HG03558 (cell line): ENCODE results near the gene NUP153.
"Not testable (repeated sequence)": the region's sequence is repeated elsewhere in the genome, so short reads cannot be mapped to it uniquely, and the experiment has no call there.

ENCODE experiments used
- ATAC-seq: cut with Tn5 transposase; IDR thresholded peaks from one replicate; pipeline ENCODE4 v1.9.1; 2021; ENCODE audit warnings: moderate number of reproducible peaks; ENCODE audit not compliant: unreplicated experiment; ENCODE audit errors: extremely low read depth

NUP153 gene

DNA sequence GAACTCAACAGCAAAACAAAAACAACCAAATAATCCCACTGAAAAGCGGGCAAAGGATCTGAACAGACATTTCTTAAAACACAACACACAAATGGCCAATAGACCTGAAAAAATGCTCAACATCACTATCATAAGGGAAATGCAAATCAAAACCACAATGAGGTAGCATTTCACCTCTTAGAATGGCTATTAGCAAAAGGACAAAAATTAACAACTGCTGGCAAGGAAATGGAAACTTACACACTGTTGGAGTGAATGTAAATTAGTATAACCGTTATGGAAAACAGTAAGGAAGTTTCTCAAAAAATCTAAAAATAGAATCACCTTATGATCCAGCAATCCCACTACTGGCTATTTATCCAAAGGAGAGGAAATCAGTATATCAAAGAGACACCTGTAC, 85.7 kb downstream of the NUP153 start:
- peak; percentile 54 for ATAC-seq

DNA sequence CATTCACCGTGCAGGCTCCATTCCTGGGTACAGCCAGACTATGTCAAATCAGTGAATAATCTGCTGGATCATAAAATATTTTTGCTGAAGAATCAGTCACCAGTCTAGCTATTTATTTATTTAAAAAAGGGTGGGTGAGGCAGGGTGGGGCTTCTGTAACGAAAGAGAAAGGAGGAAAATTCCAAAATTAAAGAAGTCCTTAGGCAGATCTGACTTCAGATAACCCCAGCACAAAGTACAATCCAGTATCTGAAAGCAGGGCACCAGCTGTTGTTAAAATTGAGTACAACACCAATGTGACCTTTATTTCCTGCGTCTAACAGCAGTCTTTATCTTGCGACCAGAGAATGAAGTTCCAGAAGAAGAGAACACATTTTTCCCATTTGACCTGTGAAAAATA, 90.9 kb downstream of the NUP153 start:
- no peak for ATAC-seq

DNA sequence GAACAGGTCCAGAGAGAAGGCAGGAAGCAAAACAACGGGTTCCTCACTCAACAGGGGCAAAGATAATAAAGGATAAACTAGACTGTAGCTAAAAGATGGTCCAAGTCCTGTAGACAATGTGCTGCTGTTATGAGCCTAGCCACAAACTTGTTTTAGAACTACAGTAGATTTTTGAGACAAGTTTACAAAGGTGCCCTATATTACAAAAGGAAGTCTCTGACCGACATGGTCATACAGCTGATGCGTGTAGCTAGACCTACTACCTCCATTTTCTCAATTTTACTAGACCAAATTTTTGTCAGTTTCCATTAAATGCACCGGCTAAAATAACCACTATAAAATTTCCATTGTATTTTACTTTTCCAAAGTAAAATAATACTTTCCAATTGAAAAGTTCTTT, 94.7 kb downstream of the NUP153 start:
- ATAC-seq = no peak

DNA sequence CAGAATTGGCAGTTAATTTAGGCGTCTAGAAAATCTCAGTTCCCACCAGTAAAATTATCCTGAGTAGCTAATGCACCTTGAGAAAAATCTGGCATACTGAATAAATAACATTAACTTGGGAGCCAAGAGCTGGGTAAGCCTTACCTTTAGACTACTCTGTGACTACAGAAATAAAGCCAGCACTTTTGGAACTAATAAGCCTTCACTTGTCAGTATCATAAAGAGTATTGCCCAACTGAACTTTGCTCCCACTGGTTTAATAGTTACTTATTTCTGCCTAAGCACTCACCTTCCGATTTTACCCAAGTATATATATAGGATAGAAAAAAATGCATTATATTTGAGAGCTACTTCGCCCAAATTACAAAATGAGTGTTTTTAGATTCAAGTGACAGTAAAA, 95.9 kb downstream of the NUP153 start:
- ATAC-seq = no peak

DNA sequence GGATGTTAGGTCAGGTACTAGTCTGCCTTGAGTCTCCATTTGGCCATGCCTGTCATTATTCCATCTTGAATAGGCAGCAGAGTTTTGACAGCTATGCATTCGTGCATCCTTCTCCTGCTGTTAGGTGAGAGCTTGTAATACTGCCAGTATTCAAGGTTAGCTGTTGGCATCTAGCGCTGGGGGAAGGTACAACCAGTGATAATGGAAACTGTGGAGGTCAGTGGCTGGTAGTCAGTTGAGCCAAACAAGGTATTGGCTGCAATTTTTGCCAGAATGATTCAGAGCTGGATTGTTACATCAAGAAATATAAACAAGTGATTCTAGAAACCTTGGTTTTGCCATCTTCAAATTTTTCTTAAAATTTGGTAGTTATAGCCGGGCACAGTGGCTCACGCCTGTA, 100.1 kb downstream of the NUP153 start:
- no peak for ATAC-seq

DNA sequence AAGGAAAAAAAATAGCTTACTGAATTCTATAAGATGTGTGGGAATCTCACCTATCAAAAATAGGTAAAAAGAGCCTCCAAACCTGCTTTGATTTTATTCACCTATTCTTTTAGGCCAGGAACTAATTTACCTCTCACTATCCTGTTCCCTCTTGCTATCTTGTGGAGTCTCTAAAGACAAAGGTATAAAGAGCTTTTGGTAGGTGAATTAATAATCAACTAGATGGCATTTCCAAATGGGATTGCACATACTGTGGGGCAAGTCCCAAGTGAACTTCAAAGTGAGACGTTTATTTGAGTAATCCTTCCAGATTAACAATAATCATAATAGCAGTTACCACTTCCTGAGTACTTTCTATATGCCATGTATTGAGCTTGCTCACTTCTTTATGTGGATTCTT, 103.8 kb downstream of the NUP153 start:
- ATAC-seq = no peak

DNA sequence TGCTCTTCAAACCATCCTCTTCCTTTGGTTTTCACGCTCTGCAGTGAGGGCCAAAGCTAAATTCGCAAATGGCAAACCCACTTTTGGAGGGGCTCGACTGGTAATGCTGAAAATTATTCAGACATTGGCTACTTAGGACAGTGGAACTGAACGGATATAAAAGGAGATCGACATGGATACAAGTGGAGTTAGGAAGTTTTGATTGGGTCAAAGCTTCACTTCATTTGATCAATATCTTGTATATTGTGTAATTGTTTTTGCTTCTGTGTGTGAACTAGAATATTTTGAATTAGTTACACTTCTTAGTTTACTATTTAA, 105.4 kb downstream of the NUP153 start:
- ATAC-seq = no peak

DNA sequence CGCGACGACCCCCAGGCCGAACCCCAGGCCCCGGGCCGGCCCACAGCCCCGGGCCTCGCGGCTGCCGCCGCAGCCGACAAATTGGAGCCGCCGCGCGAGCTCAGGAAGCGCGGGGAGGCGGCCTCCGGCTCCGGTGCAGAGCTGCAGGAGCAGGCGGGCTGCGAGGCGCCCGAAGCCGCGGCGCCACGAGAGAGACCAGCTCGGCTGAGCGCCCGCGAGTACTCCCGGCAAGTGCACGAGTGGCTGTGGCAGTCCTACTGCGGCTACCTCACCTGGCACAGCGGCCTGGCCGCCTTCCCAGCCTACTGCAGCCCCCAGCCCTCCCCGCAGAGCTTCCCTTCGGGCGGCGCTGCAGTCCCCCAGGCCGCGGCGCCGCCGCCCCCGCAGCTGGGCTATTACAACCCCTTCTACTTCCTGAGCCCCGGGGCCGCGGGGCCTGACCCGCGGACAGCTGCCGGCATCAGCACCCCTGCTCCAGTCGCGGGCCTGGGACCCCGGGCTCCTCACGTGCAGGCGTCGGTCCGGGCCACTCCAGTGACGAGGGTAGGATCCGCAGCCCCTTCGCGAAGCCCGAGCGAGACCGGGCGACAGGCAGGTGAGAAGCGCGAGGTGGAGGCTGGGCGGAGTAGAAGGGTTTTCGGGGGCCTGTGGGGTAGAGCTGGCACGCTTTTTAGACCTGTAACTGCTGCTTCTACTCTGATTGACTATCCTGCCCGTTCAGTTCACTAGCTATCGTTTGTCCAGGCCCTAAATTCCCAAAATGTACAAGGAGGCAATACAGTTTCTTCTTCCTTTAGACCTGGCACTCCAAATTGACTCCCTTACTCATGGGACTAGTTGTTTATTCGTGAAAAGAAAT, 106.0 kb downstream of the NUP153 start:
- ATAC-seq = peak; percentile 29

DNA sequence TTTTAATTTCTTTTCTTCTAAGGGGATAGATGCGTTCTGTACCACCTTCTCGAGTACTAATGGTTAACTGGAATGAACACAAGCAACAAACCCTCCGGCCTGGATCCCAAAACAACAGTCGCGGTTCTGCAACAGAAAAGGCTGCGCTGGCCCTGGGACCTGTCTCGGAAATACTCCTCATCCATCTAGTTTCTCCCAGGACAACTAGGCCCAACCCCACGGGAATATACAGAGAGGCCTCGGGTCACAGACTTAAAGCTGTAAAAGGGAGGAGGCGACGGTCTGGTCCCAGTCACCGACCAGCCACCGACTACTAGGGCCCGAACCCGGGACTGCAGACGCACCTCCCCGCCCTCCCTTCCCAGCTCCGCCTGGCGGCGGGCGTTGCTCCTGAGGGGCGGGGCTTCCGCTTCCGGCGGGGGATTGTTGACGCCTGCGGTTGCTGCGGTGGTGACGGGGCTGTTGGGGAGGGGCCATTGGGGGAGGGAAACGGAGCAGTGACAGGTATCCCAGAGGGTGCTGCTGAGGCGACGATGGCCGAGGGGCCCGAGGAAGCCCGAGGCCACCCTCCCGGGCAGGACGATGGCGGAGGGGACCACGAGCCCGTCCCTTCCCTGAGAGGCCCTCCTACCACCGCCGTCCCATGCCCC, 106.7 kb downstream of the NUP153 start, which contains the start of gene FAM8A1:
TSS of gene FAM8A1 (plus strand) at position 426 of the 650 bp plus-strand sequence. CDS start at position 534, 108 bp downstream.
- ATAC-seq = peak; percentile 67

DNA sequence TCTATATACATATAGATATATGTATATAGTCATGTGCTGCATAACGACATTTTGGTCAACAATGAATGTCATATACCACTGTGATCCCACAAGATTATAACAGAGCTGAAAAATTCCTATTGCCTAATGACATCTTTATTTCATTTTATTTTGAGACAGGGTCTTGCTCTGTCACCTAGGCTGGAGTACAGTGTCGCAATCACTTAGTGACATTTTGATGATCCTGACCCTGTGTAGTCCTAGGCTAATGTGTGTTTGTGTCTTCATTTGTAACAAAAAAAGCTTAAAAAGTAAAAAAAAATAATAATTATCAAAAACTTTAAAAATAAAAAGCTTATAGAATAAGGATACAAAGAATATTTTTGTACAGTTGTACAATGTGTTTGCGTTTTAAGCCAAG, 110.6 kb downstream of the NUP153 start:
- no peak for ATAC-seq

DNA sequence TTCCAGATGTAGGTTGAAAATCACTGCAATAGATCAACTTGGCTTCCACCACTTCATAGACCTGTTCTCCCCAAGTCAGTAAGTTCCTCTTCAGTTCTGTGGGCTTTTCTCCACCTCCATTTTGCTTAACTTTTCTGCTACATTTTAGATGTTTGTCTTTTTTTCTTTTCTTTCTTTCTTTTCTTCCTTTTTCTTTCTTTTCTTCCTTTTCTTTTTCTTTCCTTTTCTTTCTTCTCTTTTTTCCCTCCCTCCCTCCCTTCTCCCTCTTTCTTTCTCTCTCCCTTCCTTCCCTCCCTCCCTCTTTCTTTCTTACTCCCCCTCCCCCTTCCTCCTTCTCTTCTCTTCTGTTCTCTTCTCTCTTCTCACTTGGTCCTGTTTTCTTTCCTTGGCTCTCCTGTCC, 113.5 kb downstream of the NUP153 start:
- no peak for ATAC-seq

DNA sequence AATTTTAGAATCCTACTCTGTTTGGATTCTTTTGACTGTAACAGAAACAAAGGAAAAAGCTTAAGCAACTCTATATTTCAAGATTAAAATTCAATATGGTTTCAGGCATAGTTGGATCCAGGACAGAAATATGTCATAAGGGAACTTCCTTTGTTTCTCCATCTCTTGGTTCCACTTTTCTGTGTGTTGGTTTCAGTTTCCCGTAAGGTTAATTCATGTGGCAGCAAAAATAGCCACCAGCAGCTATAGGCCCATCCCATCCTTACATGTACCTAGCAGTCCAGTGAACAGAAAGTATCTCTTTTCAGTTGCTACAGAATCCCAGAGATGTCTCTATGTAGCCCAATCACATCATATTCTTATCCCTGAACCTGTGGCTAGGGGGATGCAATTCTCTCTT, 115.4 kb downstream of the NUP153 start:
- no peak for ATAC-seq

DNA sequence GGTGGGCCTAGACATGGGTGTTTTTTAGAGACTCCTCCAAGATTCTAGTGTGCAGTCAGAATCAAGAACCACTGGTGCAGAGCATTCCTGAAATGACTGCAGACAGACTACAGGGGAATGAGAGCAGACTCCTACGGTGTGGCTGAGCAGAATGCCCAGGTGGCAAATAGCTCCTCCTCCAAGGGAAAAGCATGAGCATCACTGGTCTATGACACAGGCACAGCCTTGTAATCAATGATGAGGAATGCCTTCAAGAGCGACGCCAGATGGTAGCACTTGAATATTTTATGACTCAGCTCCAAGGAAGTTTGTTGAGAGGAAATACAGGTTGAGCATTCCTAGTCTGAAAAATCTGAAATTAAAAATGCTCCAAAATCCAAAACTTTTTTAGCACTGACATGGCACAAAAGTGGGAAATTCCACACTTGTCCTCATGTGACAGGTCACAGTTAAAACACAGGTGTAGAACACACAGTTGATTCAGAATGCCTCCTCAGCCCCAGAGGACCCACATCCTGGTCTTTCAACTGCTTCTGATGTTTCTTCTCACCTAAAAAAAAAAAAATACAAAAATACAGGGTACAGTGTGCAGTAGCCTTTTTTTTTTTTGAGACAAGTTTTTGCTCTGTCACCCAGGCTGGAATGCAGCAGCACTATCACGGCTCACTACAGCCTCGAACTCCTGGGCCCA, 117.2 kb downstream of the NUP153 start:
- no peak for ATAC-seq

DNA sequence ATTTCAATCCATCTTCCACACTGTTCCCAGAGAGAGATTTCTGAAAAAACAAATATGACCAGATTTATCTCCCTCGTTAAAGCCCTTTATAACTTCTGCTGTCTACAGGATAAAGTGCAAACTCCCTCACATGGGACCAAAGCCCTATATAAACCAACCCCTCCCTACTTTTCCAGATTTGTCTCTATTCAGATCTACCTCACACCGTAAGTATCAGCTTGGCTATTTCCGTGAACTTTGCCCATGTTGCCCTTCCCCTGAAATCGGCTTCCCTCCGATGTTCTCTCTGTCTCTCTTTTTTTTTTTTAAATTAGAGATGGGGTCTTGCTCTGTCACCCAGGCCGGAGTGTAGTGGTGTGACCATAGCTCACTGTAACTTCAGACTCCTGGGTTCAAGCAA, 118.7 kb downstream of the NUP153 start:
- ATAC-seq = no peak

DNA sequence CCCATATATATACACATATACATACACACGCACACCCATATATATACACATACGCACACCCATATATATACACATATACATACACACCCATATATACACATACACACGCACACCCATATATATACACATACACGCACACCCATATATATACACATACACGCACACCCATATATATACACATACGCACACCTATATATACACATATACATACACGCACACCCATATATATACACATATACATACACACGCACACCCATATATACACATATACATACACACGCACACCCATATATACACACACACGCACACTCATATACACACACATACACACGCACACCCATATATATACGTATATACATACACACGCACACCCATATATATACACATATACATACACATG, 120.1 kb downstream of the NUP153 start:
- not testable (repeated sequence) for ATAC-seq

DNA sequence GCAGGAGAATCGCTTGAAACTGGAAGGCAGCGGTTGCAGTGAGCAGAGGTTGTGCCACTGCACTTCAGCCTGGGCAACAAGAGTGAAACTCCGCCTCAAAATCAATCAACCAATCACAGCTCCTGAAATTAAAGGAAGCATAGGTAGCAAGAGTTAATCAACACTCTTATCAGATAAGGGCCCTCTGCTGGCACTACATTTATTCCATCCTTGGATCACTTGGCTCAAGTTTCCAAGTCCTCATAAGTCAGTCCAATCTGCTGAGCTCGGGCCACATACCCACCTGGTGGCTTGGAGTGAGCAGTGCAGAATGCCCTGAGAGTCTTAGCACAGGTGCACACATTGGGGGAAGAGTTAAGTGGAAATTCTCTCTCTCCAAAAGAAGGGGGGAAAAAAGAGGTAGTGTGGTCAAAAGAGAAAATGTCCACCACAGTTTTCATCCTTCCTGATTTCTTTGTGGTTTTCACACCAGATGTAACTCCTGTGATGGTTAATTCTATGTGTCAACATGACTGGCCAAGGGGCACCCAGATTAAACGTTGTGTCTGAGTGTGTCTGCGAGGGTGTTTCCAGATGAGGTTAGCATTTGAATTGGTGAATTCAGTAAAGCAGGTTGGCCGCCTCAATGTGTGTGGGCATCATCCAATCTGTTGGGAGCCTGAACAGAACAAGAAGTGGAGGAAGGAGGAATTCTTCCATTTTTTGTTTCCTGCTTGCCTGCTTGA, 120.8 kb downstream of the NUP153 start:
- ATAC-seq = no peak

DNA sequence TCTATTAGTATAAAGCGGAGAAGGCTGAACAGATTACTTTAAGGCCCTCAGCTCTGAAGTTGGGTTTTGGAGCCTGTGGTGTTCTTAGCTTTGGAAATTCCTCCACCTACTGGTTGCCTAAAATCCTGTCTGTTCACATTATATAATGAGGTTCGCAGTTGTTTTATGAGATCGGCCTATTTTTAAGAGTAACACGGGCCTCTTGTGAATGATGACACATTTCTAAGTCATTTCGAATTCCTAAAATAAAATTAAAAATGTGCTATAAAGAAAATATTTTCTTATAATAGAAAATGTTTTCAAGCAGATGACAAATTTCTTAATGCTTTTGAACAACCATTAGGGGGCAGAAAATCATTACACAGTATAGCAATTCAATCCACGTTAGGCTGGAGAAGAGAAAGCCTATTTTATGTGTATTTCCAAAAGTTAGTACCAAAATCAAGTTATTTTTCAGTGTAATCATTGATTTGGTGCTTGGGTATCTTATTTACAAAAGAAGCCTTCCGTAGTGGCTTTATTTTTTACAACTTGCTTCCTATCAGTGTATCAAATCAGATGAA, 122.4 kb downstream of the NUP153 start:
- no peak for ATAC-seq

DNA sequence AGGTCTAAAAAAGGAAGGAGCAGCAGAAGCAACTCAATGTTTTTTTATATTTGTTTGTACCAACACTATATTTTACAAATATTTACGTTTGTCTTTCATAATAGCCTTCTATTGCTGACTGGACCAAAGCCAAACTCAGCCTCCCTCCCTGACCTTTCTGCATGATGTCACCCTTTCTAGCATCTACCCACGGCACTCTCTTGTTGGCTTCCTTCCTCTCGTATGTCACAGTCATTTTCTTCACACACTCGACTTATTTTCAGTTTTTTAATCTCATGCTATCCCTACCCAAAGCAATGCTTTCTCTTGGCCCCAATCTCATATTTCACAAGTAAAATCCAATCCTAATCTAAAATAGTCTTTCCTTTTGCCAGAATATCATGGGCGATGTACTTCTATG, 122.9 kb downstream of the NUP153 start:
- ATAC-seq = no peak

DNA sequence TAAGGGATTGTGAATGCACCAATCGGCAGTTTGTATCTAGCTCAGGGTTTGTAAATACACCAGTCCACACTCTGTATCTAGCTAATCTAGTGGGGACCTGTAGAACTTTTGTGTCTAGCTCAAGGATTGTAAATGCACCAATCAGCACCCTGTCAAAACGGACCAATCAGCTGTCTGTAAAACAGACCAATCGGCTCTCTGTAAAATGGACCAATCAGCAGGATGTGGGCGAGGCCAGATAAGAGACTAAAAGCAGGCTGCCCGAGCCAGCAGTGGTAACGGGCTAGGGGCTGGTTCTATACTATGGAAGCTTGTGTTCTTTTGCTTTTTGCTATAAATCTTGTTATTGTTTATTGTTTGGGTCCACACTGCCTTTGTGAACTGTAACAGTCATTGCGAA, 125.4 kb downstream of the NUP153 start:
- ATAC-seq = not testable (repeated sequence)

DNA sequence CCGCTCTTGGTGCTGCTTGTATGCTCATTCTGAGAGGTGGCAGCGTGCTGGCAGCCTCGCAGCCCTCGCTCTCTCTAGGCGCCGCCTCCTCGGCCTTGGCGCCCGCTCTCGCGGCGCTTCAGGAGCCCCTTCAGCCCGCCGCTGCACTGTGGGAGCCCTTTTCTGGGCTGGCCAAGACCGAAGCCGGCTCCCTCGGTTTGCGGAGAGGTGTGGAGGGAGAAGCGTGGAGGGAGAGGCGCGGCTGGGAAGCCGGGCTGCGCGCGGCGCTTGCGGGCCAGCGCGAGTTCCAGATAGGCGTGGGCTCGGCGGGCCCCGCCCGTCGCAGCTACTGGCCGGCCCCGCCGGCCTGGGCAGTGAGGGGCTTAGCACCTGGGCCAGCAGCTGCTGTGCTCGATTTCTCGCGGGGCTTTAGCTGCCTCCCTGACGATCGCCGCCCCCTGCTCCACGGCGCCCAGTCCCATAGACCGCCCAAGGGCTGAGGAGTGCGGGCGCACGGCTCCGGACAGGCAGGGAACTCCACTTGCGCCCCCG, 126.1 kb downstream of the NUP153 start:
- ATAC-seq = no peak
